Skeletal muscle tissue (tissue), 4 donors: ENCODE data around the gene XPR1. TPM values are rescaled to one million over a fixed set of nuclear protein-coding genes. Genes with fewer than 3 reads are reported as not detected.

Experiments
- H3K27ac ChIP-seq: one replicate; pipeline ENCODE4 v1.7.0; 2013; ENCODE audit warnings: mild to moderate bottlenecking, low read depth, low read length, inconsistent platforms
- H3K27me3 ChIP-seq, 3 donors: one replicate each; pipeline ENCODE4 v1.7.0; 2013; ENCODE audit warnings: low read length in 3 of 3; ENCODE audit not compliant: control insufficient read depth in 3 of 3, insufficient read depth in 3 of 3
- H3K36me3 ChIP-seq, 3 donors: one replicate each; pipeline ENCODE4 v1.7.0; 2013; ENCODE audit warnings: low read length in 3 of 3; ENCODE audit not compliant: control insufficient read depth in 3 of 3, insufficient read depth in 3 of 3
- H3K4me1 ChIP-seq, 3 donors: one replicate each; pipeline ENCODE4 v1.7.0; 2013; ENCODE audit warnings: low read length in 3 of 3, mild to moderate bottlenecking in 3 of 3; ENCODE audit not compliant: control insufficient read depth in 3 of 3, insufficient read depth in 3 of 3
- H3K4me3 ChIP-seq, 3 donors: one replicate each; pipeline ENCODE4 v1.7.0; 2013; ENCODE audit warnings: low read length in 3 of 3
- H3K9ac ChIP-seq, 3 donors: one replicate each; pipeline ENCODE4 v1.7.0; 2013; ENCODE audit warnings: low read length in 3 of 3, mild to moderate bottlenecking in 3 of 3, moderate library complexity in 2 of 3, low read depth in 1 of 3
- H3K9me3 ChIP-seq, 3 donors: one replicate each; pipeline ENCODE4 v1.7.0; 2013; ENCODE audit warnings: low read length in 3 of 3; ENCODE audit not compliant: control insufficient read depth in 3 of 3
- total RNA-seq: library from RNA; depleted of rRNA; stranded (reverse); fragments of >200 nt; gene quantifications from one replicate; pipeline ENCODE4 v1.2.3, GENCODE V29; 2014
- donor health status: Osteomylitis.

XPR1 gene
- total RNA-seq, 1 donor from 2014 or later = 13.0 TPM

GRCh38 chr1:180933141-180933540 is 301.3 kb downstream of the XPR1 start:
- no peak overlapping the region for H3K27ac ChIP-seq
- H3K27me3 ChIP-seq = peaks cover 0 to 8% (median 0%) of the 10 kb centered on the region in 3 donors
- H3K9me3 ChIP-seq = no peaks in the 10 kb centered on the region
- peaks cover 0 to 8% (median 2%) of the 10 kb centered on the region in 3 donors for H3K36me3 ChIP-seq
- H3K9ac ChIP-seq = no peak overlapping the region
- H3K4me3 ChIP-seq = no peak overlapping the region
- H3K4me1 ChIP-seq = peaks cover 0 to 10% (median 0%) of the 10 kb centered on the region in 3 donors

- Histone ChIP-seq H3K27ac (no peak overlapping the region), H3K36me3 (peaks cover 0 to 3% (median under 1%) of the 10 kb centered on the region in 3 donors), H3K4me1 (peaks cover 0 to 6% (median 0%) of the 10 kb centered on the region in 3 donors), H3K27me3 (peaks cover 0 to 10% (median 0%) of the 10 kb centered on the region in 3 donors), H3K4me3 (no peak overlapping the region), H3K9ac (no peak overlapping the region), H3K9me3 (no peaks in the 10 kb centered on the region)
These were observed 302.7 kb downstream of the XPR1 start for GRCh38 chr1:180934563-180934962.

GRCh38 chr1:180935326-180936109 is 303.7 kb downstream of the XPR1 start:
- peaks cover 0 to 8% (median 0%) of the 10 kb centered on the region in 3 donors for H3K27me3 ChIP-seq
- H3K4me3 ChIP-seq = no peak overlapping the region
- H3K36me3 ChIP-seq = no peaks in the 10 kb centered on the region
- H3K9ac ChIP-seq = no peak overlapping the region
- no peak overlapping the region for H3K27ac ChIP-seq
- no peaks in the 10 kb centered on the region for H3K9me3 ChIP-seq
- H3K4me1 ChIP-seq = peaks cover 0 to 4% (median 0%) of the 10 kb centered on the region in 3 donors

GRCh38 chr1:180936110-180937011 is 304.5 kb downstream of the XPR1 start:
- Histone ChIP-seq H3K4me3 (no peak overlapping the region), H3K9ac (no peak overlapping the region), H3K4me1 (no peaks in the 10 kb centered on the region), H3K27ac (no peak overlapping the region), H3K9me3 (no peaks in the 10 kb centered on the region), H3K36me3 (no peaks in the 10 kb centered on the region), H3K27me3 (peaks cover 0 to 8% (median 0%) of the 10 kb centered on the region in 3 donors)

- Histone ChIP-seq H3K4me1 (no peaks in the 10 kb centered on the region), H3K27ac (no peak overlapping the region), H3K27me3 (peaks cover 0 to 8% (median 0%) of the 10 kb centered on the region in 3 donors), H3K9me3 (no peaks in the 10 kb centered on the region), H3K36me3 (no peaks in the 10 kb centered on the region), H3K4me3 (no peak overlapping the region), H3K9ac (no peak overlapping the region)
These were observed 305.2 kb downstream of the XPR1 start for GRCh38 chr1:180937012-180937372.

- H3K4me1 ChIP-seq = no peaks in the 10 kb centered on the region
- H3K27me3 ChIP-seq = peaks cover 0 to 8% (median 0%) of the 10 kb centered on the region in 3 donors
- no peak overlapping the region for H3K4me3 ChIP-seq
- peaks cover 0 to 4% (median 0%) of the 10 kb centered on the region in 3 donors for H3K36me3 ChIP-seq
- no peak overlapping the region for H3K9ac ChIP-seq
- no peaks in the 10 kb centered on the region for H3K9me3 ChIP-seq
- H3K27ac ChIP-seq = no peak overlapping the region
These were observed 305.9 kb downstream of the XPR1 start for GRCh38 chr1:180937624-180938225.

GRCh38 chr1:180939073-180939710 is 307.4 kb downstream of the XPR1 start:
- Histone ChIP-seq H3K27ac (no peak overlapping the region), H3K27me3 (peaks cover 0 to 8% (median 0%) of the 10 kb centered on the region in 3 donors), H3K9me3 (no peaks in the 10 kb centered on the region), H3K4me1 (no peaks in the 10 kb centered on the region), H3K36me3 (peaks cover 0 to 4% (median 0%) of the 10 kb centered on the region in 3 donors), H3K9ac (no peak overlapping the region), H3K4me3 (no peak overlapping the region)

- H3K9me3 ChIP-seq = no peaks in the 10 kb centered on the region
- H3K4me1 ChIP-seq = no peaks in the 10 kb centered on the region
- no peak overlapping the region for H3K27ac ChIP-seq
- no peak overlapping the region for H3K9ac ChIP-seq
- H3K36me3 ChIP-seq = peaks cover 0 to 4% (median 2%) of the 10 kb centered on the region in 3 donors
- H3K27me3 ChIP-seq = peaks cover 0 to 8% (median 0%) of the 10 kb centered on the region in 3 donors
- H3K4me3 ChIP-seq = no peak overlapping the region
These were observed 307.9 kb downstream of the XPR1 start for GRCh38 chr1:180939711-180940103.
